GM23248 (cell line): ENCODE results near the gene SNX13.

Experiments
- EZH2 ChIP-seq: fragments of 200-600 bp; sonication (generic); IDR thresholded peaks from 2 replicates; pipeline ENCODE4 v1.6.1; 2018; ENCODE audit warnings: antibody characterized with exemption, mild to moderate bottlenecking; ENCODE audit not compliant: insufficient read depth, poor library complexity, severe bottlenecking
- EZH2phosphoT487 ChIP-seq: fragments of 200-600 bp; sonication (generic); IDR thresholded peaks from 2 replicates; pipeline ENCODE4 v1.6.1; 2018; ENCODE audit warnings: antibody characterized with exemption, moderate library complexity, mild to moderate bottlenecking, low read depth; ENCODE audit not compliant: insufficient read depth

- TF ChIP-seq EZH2 (no peak), EZH2phosphoT487 (no peak)
Measured at GRCh38 chr7:17915796-17916195, 24.5 kb downstream of the SNX13 start.
